BLaER1 treated with 17β-estradiol and CSF1 and Interleukin-3, amounts not matched to agents 10 nM and 100 nM (cell line): Measurements from ENCODE around the gene ZNRF1.
"Not testable (repeated sequence)": the region's sequence is repeated elsewhere in the genome, so short reads cannot be mapped to it uniquely, and the experiment has no call there.

Experiments
- H3K27ac ChIP-seq, 11 experiments: shearing (Covaris generic); formaldehyde crosslinking; 2 replicates each; pipeline ENCODE4 v1.8.1; 2022
- H3K27me3 ChIP-seq, 11 experiments: shearing (Covaris generic); formaldehyde crosslinking; 2 replicates each; pipeline ENCODE4 v1.8.1; 2022
- H3K36me3 ChIP-seq, 11 experiments: shearing (Covaris generic); formaldehyde crosslinking; 2 replicates each; pipeline ENCODE4 v1.8.1; 2022
- H3K4me1 ChIP-seq, 10 experiments: shearing (Covaris generic); formaldehyde crosslinking; 2 replicates each; pipeline ENCODE4 v1.8.1; 2022
- H3K4me2 ChIP-seq, 11 experiments: shearing (Covaris generic); formaldehyde crosslinking; 2 replicates each; pipeline ENCODE4 v1.8.1; 2022
- H3K4me3 ChIP-seq, 10 experiments: shearing (Covaris generic); formaldehyde crosslinking; 2 replicates each; pipeline ENCODE4 v1.8.1; 2022
- H3K9ac ChIP-seq, 11 experiments: shearing (Covaris generic); formaldehyde crosslinking; 2 replicates each; pipeline ENCODE4 v1.8.1; 2022
- H3K9me3 ChIP-seq, 11 experiments: shearing (Covaris generic); formaldehyde crosslinking; replicated peaks in 1 of 11; 2 replicates each; pipeline ENCODE4 v1.8.1; 2022
- H4K20me1 ChIP-seq, 11 experiments: shearing (Covaris generic); formaldehyde crosslinking; 2 replicates each; pipeline ENCODE4 v1.8.1; 2022
- Cebpa-rat ChIP-seq, 11 experiments: shearing (Covaris generic); IDR thresholded peaks; 2 replicates each; pipeline ENCODE4 v1.8.1; 2022

Gene ZNRF1

GRCh38 chr16:75007443-75007842 is 8.6 kb downstream of the ZNRF1 start:
- Histone ChIP-seq H3K4me3 (no peak overlapping the region), H3K9ac (peak overlapping the region in 1 of 11 experiments; percentile 15; a peak in 1 of 22 replicates), H3K4me2 (peak overlapping the region in 6 of 11 experiments; percentile 11 to 50 (median 36); a peak in 10 of 22 replicates), H3K9me3 (peaks cover 5 to 49% (median 29%) of the 10 kb centered on the region in 11 experiments; a peak in 19 of 22 replicates), H3K27ac (0 out of 22 replicates have a peak overlapping the region, but pooled peaks of 1 of the 11 experiments have one; percentile 35), H3K36me3 (peaks cover 0 to 71% (median 36%) of the 10 kb centered on the region in 11 experiments; a peak in 18 of 22 replicates), H4K20me1 (peaks cover 15 to 99% (median 71%) of the 10 kb centered on the region in 11 experiments; a peak in 21 of 22 replicates), H3K27me3 (no peaks in the 10 kb centered on the region), H3K4me1 (peaks cover 44 to 88% (median 72%) of the 10 kb centered on the region in 10 experiments)
- TF ChIP-seq Cebpa-rat (IDR thresholded peaks at IDR 0.05) = no peak

- no peak for TF ChIP-seq Cebpa-rat (IDR thresholded peaks at IDR 0.05)
Measured at GRCh38 chr16:75010427-75010826, 11.6 kb downstream of the ZNRF1 start.

GRCh38 chr16:75011634-75012307 is 12.9 kb downstream of the ZNRF1 start:
- peak overlapping the region; percentile 81 to 92 (median 86) for H3K4me2 ChIP-seq

More at GRCh38 chr16:75010427-75010826, 11.6 kb downstream of the ZNRF1 start:
- no peaks in the 10 kb centered on the region for H3K27me3 ChIP-seq
- peaks cover 0 to 61% (median 28%) of the 10 kb centered on the region in 11 experiments; a peak in 18 of 22 replicates for H3K36me3 ChIP-seq
- H3K27ac ChIP-seq = peak overlapping the region in 9 of 11 experiments; percentile 51 to 77 (median 72); a peak in 14 of 22 replicates
- peaks cover 5 to 47% (median 34%) of the 10 kb centered on the region in 11 experiments; a peak in 19 of 22 replicates for H3K9me3 ChIP-seq
- H4K20me1 ChIP-seq = peaks cover 0 to 96% (median 63%) of the 10 kb centered on the region in 11 experiments; a peak in 14 of 22 replicates
- H3K4me3 ChIP-seq = no peak overlapping the region
- peaks cover 46 to 73% (median 61%) of the 10 kb centered on the region in 10 experiments for H3K4me1 ChIP-seq
- H3K4me2 ChIP-seq = peak overlapping the region in 10 of 11 experiments; percentile 81 to 92 (median 86); a peak in 21 of 22 replicates
- no peak overlapping the region for H3K9ac ChIP-seq

GRCh38 chr16:75012380-75013081 is 13.7 kb downstream of the ZNRF1 start:
- Histone ChIP-seq H4K20me1 (peaks cover 0 to 94% (median 42%) of the 10 kb centered on the region in 11 experiments; a peak in 12 of 22 replicates), H3K27me3 (no peaks in the 10 kb centered on the region), H3K9me3 (peaks cover 5 to 31% (median 23%) of the 10 kb centered on the region in 11 experiments; a peak in 19 of 22 replicates), H3K27ac (peak overlapping the region; percentile 28 to 77 (median 69); a peak in 21 of 22 replicates), H3K9ac (peak overlapping the region; percentile 17 to 65 (median 57); a peak in 20 of 22 replicates), H3K4me2 (peak overlapping the region; percentile 81 to 92 (median 86)), H3K4me1 (peaks cover 41 to 74% (median 56%) of the 10 kb centered on the region in 10 experiments), H3K36me3 (peaks cover 0 to 51% (median 24%) of the 10 kb centered on the region in 11 experiments; a peak in 17 of 22 replicates), H3K4me3 (peak overlapping the region in 8 of 10 experiments; percentile 1 to 37 (median 10); a peak in 9 of 20 replicates)
- no peak for TF ChIP-seq Cebpa-rat (IDR thresholded peaks at IDR 0.05)

More at GRCh38 chr16:75011634-75012307, 12.9 kb downstream of the ZNRF1 start:
- peak overlapping the region in 8 of 10 experiments; percentile 1 to 37 (median 10); a peak in 8 of 20 replicates for H3K4me3 ChIP-seq
- H3K27me3 ChIP-seq = no peaks in the 10 kb centered on the region
- peak overlapping the region; percentile 17 to 65 (median 57); a peak in 20 of 22 replicates for H3K9ac ChIP-seq
- peaks cover 5 to 38% (median 30%) of the 10 kb centered on the region in 11 experiments; a peak in 19 of 22 replicates for H3K9me3 ChIP-seq
- H3K4me1 ChIP-seq = peaks cover 48 to 67% (median 59%) of the 10 kb centered on the region in 10 experiments
- peaks cover 0 to 96% (median 50%) of the 10 kb centered on the region in 11 experiments; a peak in 12 of 22 replicates for H4K20me1 ChIP-seq
- peaks cover 0 to 58% (median 32%) of the 10 kb centered on the region in 11 experiments; a peak in 18 of 22 replicates for H3K36me3 ChIP-seq
- no peak for TF ChIP-seq Cebpa-rat (IDR thresholded peaks at IDR 0.05)
- peak overlapping the region; percentile 31 to 77 (median 69); a peak in 21 of 22 replicates for H3K27ac ChIP-seq

GRCh38 chr16:75013123-75013522 is 14.3 kb downstream of the ZNRF1 start:
- H3K27me3 ChIP-seq = not testable (repeated sequence)
- Histone ChIP-seq H3K9ac (peak overlapping the region in 2 of 11 experiments; percentile 57 to 65; a peak in 1 of 22 replicates), H4K20me1 (peaks cover 0 to 94% (median 42%) of the 10 kb centered on the region in 11 experiments; a peak in 12 of 22 replicates), H3K9me3 (peaks cover under 1 to 25% (median 18%) of the 10 kb centered on the region in 11 experiments; a peak in 19 of 22 replicates), H3K4me2 (peak overlapping the region; percentile 81 to 92 (median 86)), H3K4me1 (peaks cover 40 to 80% (median 60%) of the 10 kb centered on the region in 10 experiments), H3K36me3 (peaks cover 0 to 51% (median 18%) of the 10 kb centered on the region in 11 experiments; a peak in 16 of 22 replicates), H3K27ac (peak overlapping the region in 7 of 11 experiments; percentile 28 to 77 (median 72); a peak in 13 of 22 replicates), H3K4me3 (peak overlapping the region in 1 of 10 experiments; percentile 1; a peak in 1 of 20 replicates)

- peaks cover 40 to 79% (median 58%) of the 10 kb centered on the region in 10 experiments for H3K4me1 ChIP-seq
- no peak for TF ChIP-seq Cebpa-rat (IDR thresholded peaks at IDR 0.05)
- no peaks in the 10 kb centered on the region for H3K27me3 ChIP-seq
- peaks cover 0 to 25% (median 15%) of the 10 kb centered on the region in 11 experiments; a peak in 18 of 22 replicates for H3K9me3 ChIP-seq
- H3K36me3 ChIP-seq = peaks cover 0 to 49% (median 23%) of the 10 kb centered on the region in 11 experiments; a peak in 16 of 22 replicates
- peak overlapping the region in 3 of 11 experiments; percentile 82 to 92 (median 91); a peak in 4 of 22 replicates for H3K4me2 ChIP-seq
- no peak overlapping the region for H3K9ac ChIP-seq
- no peak overlapping the region for H3K27ac ChIP-seq
- H4K20me1 ChIP-seq = peaks cover 0 to 85% (median 42%) of the 10 kb centered on the region in 11 experiments; a peak in 12 of 22 replicates
- H3K4me3 ChIP-seq = no peak overlapping the region
Measured at GRCh38 chr16:75014318-75014717, 15.5 kb downstream of the ZNRF1 start.

GRCh38 chr16:75016451-75017081 is 17.7 kb downstream of the ZNRF1 start:
- H3K36me3 ChIP-seq = peaks cover 11 to 64% (median 43%) of the 10 kb centered on the region in 11 experiments
- peaks cover 20 to 59% (median 38%) of the 10 kb centered on the region in 10 experiments for H3K4me1 ChIP-seq
- peaks cover 0 to 64% (median 30%) of the 10 kb centered on the region in 11 experiments; a peak in 12 of 22 replicates for H4K20me1 ChIP-seq
- peak overlapping the region in 1 of 11 experiments; percentile 7; a peak in 1 of 22 replicates for H3K27ac ChIP-seq
- not testable (repeated sequence) for H3K27me3 ChIP-seq, H3K4me3 ChIP-seq, H3K9ac ChIP-seq
- peak overlapping the region in 5 of 11 experiments; percentile 1 to 35 (median 13); a peak in 3 of 22 replicates for H3K4me2 ChIP-seq
- H3K9me3 ChIP-seq = peaks cover 21 to 44% (median 37%) of the 10 kb centered on the region in 11 experiments
